ENCODE results near the gene EZH1.
A peak's percentile ranks its signal among the peaks of the same experiment; 100 is the strongest.
"Not testable (repeated sequence)": the region's sequence is repeated elsewhere in the genome, so short reads cannot be mapped to it uniquely, and the experiment has no call there.

EZH1 gene

GRCh38 chr17:42772945-42773289 is 28.1 kb upstream of the EZH1 start:
- DNase-seq (ENCODE audit: low spot score) = no peak

- DNase-seq (ENCODE audit: low spot score) = not testable (repeated sequence)
These were observed 25.1 kb upstream of the EZH1 start for GRCh38 chr17:42769964-42770363.

GRCh38 chr17:42768006-42768405 is 23.2 kb upstream of the EZH1 start:
- DNase-seq (ENCODE audit: low spot score) = not testable (repeated sequence)

- DNase-seq (ENCODE audit: low spot score) = no peak
These were observed 22.7 kb upstream of the EZH1 start for GRCh38 chr17:42767512-42767911.

- DNase-seq (ENCODE audit: low spot score) = no peak
These were observed 21.3 kb upstream of the EZH1 start for GRCh38 chr17:42766124-42766523.

GRCh38 chr17:42761638-42762037 is 16.8 kb upstream of the EZH1 start:
- no peak for DNase-seq (ENCODE audit: low spot score)

- DNase-seq (ENCODE audit: low spot score) = peak; percentile 72
These were observed 16.1 kb upstream of the EZH1 start, which contains the start of gene RAMP2 for GRCh38 chr17:42760652-42761581. TSS of gene RAMP2 (plus strand) at chr17:42761227. CDS start at chr17:42761262, 35 bp downstream.

- no peak for DNase-seq (ENCODE audit: low spot score)
These were observed 15.3 kb upstream of the EZH1 start for GRCh38 chr17:42759982-42760651.

- no peak for DNase-seq (ENCODE audit: low spot score)
These were observed 9.9 kb upstream of the EZH1 start for GRCh38 chr17:42754782-42755181.

- no peak for DNase-seq (ENCODE audit: low spot score)
These were observed 6.8 kb upstream of the EZH1 start for GRCh38 chr17:42751628-42752027.

- DNase-seq (ENCODE audit: low spot score) = no peak
These were observed 6.0 kb upstream of the EZH1 start for GRCh38 chr17:42750739-42751344.

- DNase-seq (ENCODE audit: low spot score) = no peak
These were observed 4.3 kb upstream of the EZH1 start for GRCh38 chr17:42748908-42749798.

- no peak for DNase-seq (ENCODE audit: low spot score)
These were observed 3.5 kb upstream of the EZH1 start for GRCh38 chr17:42748202-42748907.

GRCh38 chr17:42744283-42744805 is 496 bp downstream of the EZH1 start:
- DNase-seq (ENCODE audit: low spot score) = no peak

- no peak for DNase-seq (ENCODE audit: low spot score)
These were observed 1.1 kb downstream of the EZH1 start for GRCh38 chr17:42743595-42744282.

GRCh38 chr17:42742916-42743315 is 1.9 kb downstream of the EZH1 start:
- DNase-seq (ENCODE audit: low spot score) = not testable (repeated sequence)

- no peak for DNase-seq (ENCODE audit: low spot score)
These were observed 4.1 kb downstream of the EZH1 start for GRCh38 chr17:42740699-42741098.

- no peak for DNase-seq (ENCODE audit: low spot score)
These were observed 19.7 kb downstream of the EZH1 start for GRCh38 chr17:42725143-42725542.

- DNase-seq (ENCODE audit: low spot score) = no peak
These were observed 21.2 kb downstream of the EZH1 start for GRCh38 chr17:42723636-42724035.

- DNase-seq (ENCODE audit: low spot score) = peak; percentile 72
These were observed 23.8 kb downstream of the EZH1 start for GRCh38 chr17:42720996-42721583.

Measured in iPS-NIHi11 (cell line).